ENCODE results near the gene RAD9A.
"Not testable (repeated sequence)": the region's sequence is repeated elsewhere in the genome, so short reads cannot be mapped to it uniquely, and the experiment has no call there.

The RAD9A gene

GRCh38 chr11:67397986-67398660 lies 6.3 kb downstream of the RAD9A start:
- ATAC-seq (replicated peaks; ENCODE audit: extremely low read depth, poor library complexity, severe bottlenecking) (no peak), DNase-seq (ENCODE audit: low spot score in 2 of 2) (no peak)
- Mint-ChIP-seq H3K27me3 (no peaks in the 10 kb centered on the region), H3K4me3 (peak overlapping the region; percentile 57), H3K27ac (ENCODE audit: low read depth) (peak overlapping the region; percentile 84), H3K4me1 (peaks cover 40% of the 10 kb centered on the region), H3K36me3 (ENCODE audit: insufficient read depth) (peaks cover 28% of the 10 kb centered on the region), H3K9me3 (no peaks in the 10 kb centered on the region)

GRCh38 chr11:67398661-67399563 lies 7.1 kb downstream of the RAD9A start:
- peak overlapping the region; percentile 87 for H3K4me3 Mint-ChIP-seq
- DNase-seq (ENCODE audit: low spot score in 2 of 2) (no peak), ATAC-seq (replicated peaks; ENCODE audit: extremely low read depth, poor library complexity, severe bottlenecking) (no peak)
- no peaks in the 10 kb centered on the region for H3K9me3 Mint-ChIP-seq
- peaks cover 38% of the 10 kb centered on the region for H3K4me1 Mint-ChIP-seq
- peaks cover 32% of the 10 kb centered on the region for H3K36me3 Mint-ChIP-seq (ENCODE audit: insufficient read depth)
- no peak overlapping the region for H3K27ac Mint-ChIP-seq (ENCODE audit: low read depth)
- H3K27me3 Mint-ChIP-seq, result no peaks in the 10 kb centered on the region

- no peaks in the 10 kb centered on the region for H3K27me3 Mint-ChIP-seq
- H3K4me1 Mint-ChIP-seq, result peaks cover 46% of the 10 kb centered on the region
- no peaks in the 10 kb centered on the region for H3K9me3 Mint-ChIP-seq
- H3K27ac Mint-ChIP-seq (ENCODE audit: low read depth), result no peak overlapping the region
- ATAC-seq (replicated peaks; ENCODE audit: extremely low read depth, poor library complexity, severe bottlenecking) (no peak), DNase-seq (ENCODE audit: low spot score in 2 of 2) (no peak)
- H3K4me3 Mint-ChIP-seq, result peak overlapping the region; percentile 87
- H3K36me3 Mint-ChIP-seq (ENCODE audit: insufficient read depth), result peaks cover 43% of the 10 kb centered on the region
Observed at GRCh38 chr11:67400251-67400941, 8.6 kb downstream of the RAD9A start.

GRCh38 chr11:67400942-67401494 lies 9.2 kb downstream of the RAD9A start:
- DNase-seq (ENCODE audit: low spot score in 2 of 2), result no peak
- Mint-ChIP-seq H3K27me3 (no peaks in the 10 kb centered on the region), H3K4me3 (peak overlapping the region; percentile 87), H3K9me3 (no peaks in the 10 kb centered on the region), H3K4me1 (peaks cover 49% of the 10 kb centered on the region), H3K27ac (ENCODE audit: low read depth) (no peak overlapping the region), H3K36me3 (ENCODE audit: insufficient read depth) (peaks cover 46% of the 10 kb centered on the region)
- ATAC-seq (replicated peaks; ENCODE audit: extremely low read depth, poor library complexity, severe bottlenecking), result peak; percentile 1

GRCh38 chr11:67401495-67402191 lies 9.9 kb downstream of the RAD9A start, which contains the start of gene PPP1CA:
Gene PPP1CA, minus strand, starts transcription at chr11:67401858. Its CDS starts 76 bp downstream, at chr11:67401782.
- no peaks in the 10 kb centered on the region for H3K27me3 Mint-ChIP-seq
- peak within 1 kb of the TSS; percentile 87 for H3K4me3 Mint-ChIP-seq
- no peaks in the 10 kb centered on the region for H3K9me3 Mint-ChIP-seq
- DNase-seq (ENCODE audit: low spot score in 2 of 2) (peak; percentile 80 to 89), ATAC-seq (replicated peaks; ENCODE audit: extremely low read depth, poor library complexity, severe bottlenecking) (peak; percentile 70)
- H3K27ac Mint-ChIP-seq (ENCODE audit: low read depth), result no peak within 1 kb of the TSS
- H3K4me1 Mint-ChIP-seq, result peaks cover 48% of the 10 kb centered on the region
- H3K36me3 Mint-ChIP-seq (ENCODE audit: insufficient read depth), result peaks cover 50% of the 10 kb centered on the region

GRCh38 chr11:67402192-67402839 lies 10.5 kb downstream of the RAD9A start:
- DNase-seq (ENCODE audit: low spot score in 2 of 2); H3K27me3 Mint-ChIP-seq; H3K27ac Mint-ChIP-seq (ENCODE audit: low read depth); ATAC-seq (replicated peaks; ENCODE audit: extremely low read depth, poor library complexity, severe bottlenecking); H3K9me3 Mint-ChIP-seq: not testable (repeated sequence)
- Mint-ChIP-seq H3K4me3 (peak overlapping the region; percentile 87), H3K36me3 (ENCODE audit: insufficient read depth) (peaks cover 53% of the 10 kb centered on the region), H3K4me1 (peaks cover 48% of the 10 kb centered on the region)

GRCh38 chr11:67403085-67403484 lies 11.3 kb downstream of the RAD9A start:
- H3K27ac Mint-ChIP-seq (ENCODE audit: low read depth), result peak overlapping the region; percentile 94
- H3K4me1 Mint-ChIP-seq, result peaks cover 48% of the 10 kb centered on the region
- H3K36me3 Mint-ChIP-seq (ENCODE audit: insufficient read depth), result peaks cover 55% of the 10 kb centered on the region
- not testable (repeated sequence) for H3K9me3 Mint-ChIP-seq; DNase-seq (ENCODE audit: low spot score in 2 of 2); ATAC-seq (replicated peaks; ENCODE audit: extremely low read depth, poor library complexity, severe bottlenecking); H3K27me3 Mint-ChIP-seq
- H3K4me3 Mint-ChIP-seq, result peak overlapping the region; percentile 87

- H3K4me3 Mint-ChIP-seq, result peak overlapping the region; percentile 87
- no peaks in the 10 kb centered on the region for H3K27me3 Mint-ChIP-seq
- ATAC-seq (replicated peaks; ENCODE audit: extremely low read depth, poor library complexity, severe bottlenecking) (no peak), DNase-seq (ENCODE audit: low spot score in 2 of 2) (no peak)
- H3K9me3 Mint-ChIP-seq, result no peaks in the 10 kb centered on the region
- H3K36me3 Mint-ChIP-seq (ENCODE audit: insufficient read depth), result peaks cover 50% of the 10 kb centered on the region
- peak overlapping the region; percentile 94 for H3K27ac Mint-ChIP-seq (ENCODE audit: low read depth)
- H3K4me1 Mint-ChIP-seq, result peaks cover 62% of the 10 kb centered on the region
Observed at GRCh38 chr11:67404515-67405195, 12.9 kb downstream of the RAD9A start.

GRCh38 chr11:67405196-67405567 lies 13.4 kb downstream of the RAD9A start:
- Mint-ChIP-seq H3K4me1 (peaks cover 67% of the 10 kb centered on the region), H3K36me3 (ENCODE audit: insufficient read depth) (peaks cover 51% of the 10 kb centered on the region), H3K9me3 (no peaks in the 10 kb centered on the region), H3K27ac (ENCODE audit: low read depth) (peak overlapping the region; percentile 94), H3K27me3 (no peaks in the 10 kb centered on the region), H3K4me3 (peak overlapping the region; percentile 87)
- DNase-seq (ENCODE audit: low spot score in 2 of 2) (no peak), ATAC-seq (replicated peaks; ENCODE audit: extremely low read depth, poor library complexity, severe bottlenecking) (no peak)

- DNase-seq (ENCODE audit: low spot score in 2 of 2) (no peak), ATAC-seq (replicated peaks; ENCODE audit: extremely low read depth, poor library complexity, severe bottlenecking) (no peak)
- Mint-ChIP-seq H3K4me1 (peaks cover 67% of the 10 kb centered on the region), H3K9me3 (no peaks in the 10 kb centered on the region), H3K36me3 (ENCODE audit: insufficient read depth) (peaks cover 50% of the 10 kb centered on the region), H3K27me3 (no peaks in the 10 kb centered on the region), H3K4me3 (peak overlapping the region; percentile 87), H3K27ac (ENCODE audit: low read depth) (peak overlapping the region; percentile 94)
Observed at GRCh38 chr11:67405688-67406339, 14.0 kb downstream of the RAD9A start.
